ENCODE results near the gene MRPS11.
A peak's percentile ranks its signal among the peaks of the same experiment; 100 is the strongest.
"Not testable (repeated sequence)": the region's sequence is repeated elsewhere in the genome, so short reads cannot be mapped to it uniquely, and the experiment has no call there.

Gene MRPS11

DNA sequence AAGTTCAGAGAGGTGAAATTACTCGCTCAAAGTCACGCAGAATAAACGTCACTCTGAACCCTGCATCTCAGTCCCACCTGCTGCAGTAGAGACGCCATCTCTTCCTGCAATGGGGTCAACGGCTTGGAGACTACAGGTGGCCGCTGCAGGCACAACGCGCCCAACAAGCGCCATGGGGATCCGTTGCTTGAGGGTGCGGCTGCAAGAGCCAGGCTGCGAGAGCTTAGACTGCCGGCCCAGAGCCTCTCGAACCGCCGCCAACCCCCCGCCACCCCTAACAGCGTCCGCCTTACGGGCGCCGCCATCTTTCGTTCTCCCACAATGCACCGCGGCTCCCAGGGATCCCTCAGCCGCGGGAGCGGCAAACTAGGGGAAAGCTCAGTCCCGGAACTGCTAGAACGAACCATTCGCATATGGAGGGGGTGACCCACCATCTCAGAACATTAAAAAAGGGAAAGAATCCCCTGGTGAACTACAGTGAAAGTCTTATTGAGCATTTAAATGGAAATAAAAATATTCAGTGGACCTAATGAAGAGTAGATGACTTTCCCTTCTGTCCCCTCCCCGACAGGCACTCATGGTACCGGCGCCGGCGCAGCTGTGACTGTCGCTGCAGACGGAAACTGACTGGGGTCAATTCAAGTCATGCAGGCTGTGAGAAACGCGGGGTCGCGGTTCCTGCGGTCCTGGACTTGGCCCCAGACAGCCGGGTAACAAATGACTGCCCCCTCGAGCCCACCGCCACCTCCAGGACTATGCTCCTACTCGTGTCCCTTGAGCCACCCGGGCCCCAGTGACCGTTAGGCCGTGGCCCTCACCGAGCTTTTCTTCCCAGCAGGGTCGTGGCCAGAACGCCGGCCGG, at the start of gene MRPS11, which contains the start of gene MRPL46:
TSS of gene MRPS11 (plus strand) at position 636 of the 862 bp plus-strand sequence. CDS start at position 646, 10 bp downstream.
TSS of gene MRPL46 (minus strand) at position 316 of the 862 bp plus-strand sequence. CDS start at position 305, 11 bp downstream.
- peak; percentile 72 to 82 for DNase-seq (ENCODE audit: low read depth in 2 of 2)

DNA sequence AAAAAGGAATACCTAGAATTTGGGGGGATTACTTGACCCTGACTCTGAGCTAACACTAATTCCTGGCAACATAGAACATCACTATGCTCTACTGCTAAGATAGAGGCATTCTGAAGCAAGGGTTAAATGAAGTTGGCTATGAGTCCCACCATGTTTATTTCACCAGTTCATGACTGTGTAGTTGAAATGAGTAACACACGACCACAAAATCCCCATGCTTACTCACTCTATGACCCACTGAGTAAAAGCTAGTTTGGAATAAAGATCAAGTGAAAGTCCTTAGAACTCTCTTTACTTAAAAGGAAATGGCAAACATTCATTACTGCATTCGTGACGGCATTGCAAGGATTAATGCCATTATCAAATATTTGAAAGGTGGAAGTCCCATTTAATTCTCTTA, 47.7 kb upstream of the MRPS11 start:
- DNase-seq (ENCODE audit: low read depth in 2 of 2): no peak

GRCh38 chr15:88423331-88423730, 44.2 kb upstream of the MRPS11 start:
- DNase-seq (ENCODE audit: low read depth in 2 of 2): no peak

GRCh38 chr15:88426304-88426703, 41.2 kb upstream of the MRPS11 start:
- DNase-seq (ENCODE audit: low read depth in 2 of 2): no peak

GRCh38 chr15:88428053-88428452, 39.5 kb upstream of the MRPS11 start:
- no peak for DNase-seq (ENCODE audit: low read depth in 2 of 2)

DNA sequence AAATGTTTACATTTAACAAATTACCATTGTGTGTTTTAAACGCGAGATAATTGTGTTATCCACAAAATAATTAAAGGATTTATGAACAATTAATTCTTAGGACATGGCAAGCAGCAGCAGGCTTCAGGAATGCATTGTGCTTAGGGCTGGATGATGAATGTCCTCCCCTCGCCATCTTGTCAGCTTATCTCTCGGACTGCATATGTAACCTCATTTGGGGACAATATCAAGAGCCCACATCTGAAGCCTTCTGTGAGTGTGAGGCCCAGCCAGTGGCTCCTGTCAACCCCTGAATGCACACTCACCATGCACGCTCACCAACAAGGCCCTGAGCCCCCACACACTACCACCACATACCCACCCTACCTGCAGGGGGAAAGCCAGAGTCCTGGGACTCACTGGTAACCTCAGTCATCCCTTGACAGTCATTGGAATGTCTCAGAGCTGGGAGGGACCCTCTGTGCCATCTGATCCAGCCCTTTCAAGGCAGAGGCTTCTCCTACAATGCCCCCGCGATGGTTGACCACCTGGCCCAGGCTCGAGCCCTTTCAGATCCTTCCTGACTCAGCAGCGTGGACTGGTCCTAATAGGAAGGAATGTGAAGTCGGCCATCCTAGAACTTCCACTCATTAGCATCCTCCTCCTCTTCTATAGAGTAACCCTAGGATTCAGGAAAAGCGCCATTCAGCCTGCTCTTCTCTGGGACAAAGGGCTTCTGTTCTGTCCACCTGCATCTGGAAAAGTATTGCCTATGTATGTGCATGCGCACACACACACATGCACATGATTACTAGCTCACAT, 38.5 kb upstream of the MRPS11 start:
- no peak for DNase-seq (ENCODE audit: low read depth in 2 of 2)

DNA sequence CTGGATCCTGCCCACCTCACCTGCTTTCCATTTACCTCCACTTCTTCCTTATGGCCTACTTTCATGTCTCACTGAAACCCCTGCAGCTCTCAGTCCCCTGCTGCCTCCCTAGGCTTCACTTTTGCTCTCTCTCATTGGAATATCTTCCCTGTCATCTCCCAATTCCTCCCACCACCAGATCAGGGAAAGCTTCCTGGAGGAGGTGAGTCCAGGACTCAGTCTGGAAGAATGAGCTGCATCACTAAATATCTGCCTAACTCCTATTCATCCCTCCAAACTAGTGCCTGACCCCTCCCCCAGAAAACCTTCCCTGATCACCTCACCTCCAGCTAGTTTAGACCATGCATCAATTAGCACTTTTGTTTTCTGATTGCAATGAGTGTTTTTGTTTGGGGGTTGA, 37.5 kb upstream of the MRPS11 start:
- DNase-seq (ENCODE audit: low read depth in 2 of 2): no peak

DNA sequence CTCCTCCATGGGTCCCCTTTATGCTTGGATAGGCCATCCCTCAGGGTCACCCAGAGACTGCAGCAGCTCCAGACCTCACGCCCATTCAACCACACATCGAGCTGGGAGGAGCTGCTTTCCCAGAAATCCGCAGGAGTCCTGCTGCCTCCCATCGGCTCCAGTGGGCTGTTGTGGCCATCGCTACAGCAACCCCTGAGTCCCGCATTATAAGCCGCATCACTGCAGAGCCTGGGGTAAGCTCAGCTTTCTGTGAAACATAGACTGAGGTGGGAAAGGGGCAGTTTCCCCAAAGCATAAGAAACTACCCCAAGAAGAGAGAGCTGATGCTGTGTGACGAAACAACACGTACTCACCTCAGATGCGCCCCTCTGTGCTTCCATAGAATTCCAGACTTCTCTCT, 36.1 kb upstream of the MRPS11 start:
- no peak for DNase-seq (ENCODE audit: low read depth in 2 of 2)

- no peak for DNase-seq (ENCODE audit: low read depth in 2 of 2)
Observed at GRCh38 chr15:88433046-88433685, 34.3 kb upstream of the MRPS11 start.

- DNase-seq (ENCODE audit: low read depth in 2 of 2): not testable (repeated sequence)
Observed at GRCh38 chr15:88434106-88434505, 33.4 kb upstream of the MRPS11 start.

DNA sequence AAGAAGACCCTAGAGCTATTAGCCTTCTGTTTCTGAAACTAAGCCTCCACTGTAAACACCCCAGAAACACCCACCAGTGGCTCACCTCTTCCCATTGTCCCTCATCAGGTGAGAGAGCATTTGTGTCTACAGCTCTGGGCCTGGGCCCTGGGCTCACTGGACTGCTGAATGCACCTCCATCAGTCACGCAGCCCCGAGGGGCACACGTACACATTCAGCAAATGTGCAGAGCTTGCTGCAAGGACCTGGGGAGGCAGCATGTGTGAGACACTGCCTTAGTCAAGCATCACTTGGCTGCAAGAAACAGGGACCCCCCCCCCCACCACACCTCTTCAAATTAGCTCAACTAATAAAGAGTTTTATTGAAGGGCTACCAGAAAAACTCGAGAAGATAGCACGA, 29.3 kb upstream of the MRPS11 start:
- DNase-seq (ENCODE audit: low read depth in 2 of 2): no peak

DNA sequence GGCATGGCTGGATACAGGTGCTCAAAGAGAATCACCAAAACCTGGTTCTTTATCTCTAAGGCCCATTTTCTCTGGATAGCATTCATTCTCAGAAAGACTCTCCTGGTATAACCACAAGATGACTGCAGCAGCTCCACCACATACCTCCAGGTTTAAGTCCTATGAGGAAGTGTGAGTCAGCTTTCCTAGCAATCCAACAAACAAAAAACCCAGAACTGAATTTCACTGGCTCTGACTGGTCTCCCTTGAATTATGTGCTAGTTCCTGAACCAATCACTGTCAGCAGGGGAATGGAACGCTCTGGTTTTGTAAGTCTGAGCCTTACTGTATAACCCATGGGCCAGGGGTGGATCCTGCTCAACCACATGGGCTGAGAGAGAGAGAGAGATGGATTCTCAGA, 27.5 kb upstream of the MRPS11 start:
- DNase-seq (ENCODE audit: low read depth in 2 of 2): no peak

GRCh38 chr15:88441076-88441730, 26.3 kb upstream of the MRPS11 start:
- no peak for DNase-seq (ENCODE audit: low read depth in 2 of 2)

DNA sequence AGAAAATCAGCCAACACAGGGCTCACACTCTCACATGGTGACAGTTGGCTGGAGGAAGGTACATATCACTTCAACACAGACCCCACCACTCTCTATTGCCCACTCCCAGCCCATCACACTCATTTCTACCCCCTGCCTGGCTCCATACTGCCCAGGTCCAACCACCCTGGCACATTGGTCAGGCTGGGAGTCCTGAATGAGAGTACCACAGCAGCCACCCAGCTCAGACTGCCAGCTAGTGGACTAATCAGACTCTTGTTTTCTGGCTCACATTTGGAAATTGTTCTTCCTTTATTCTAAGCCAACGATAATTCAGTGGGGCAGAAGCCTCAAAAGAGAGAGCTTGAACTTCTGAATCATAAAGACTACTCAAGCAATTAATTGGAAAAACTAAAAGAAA, 20.3 kb upstream of the MRPS11 start:
- no peak for DNase-seq (ENCODE audit: low read depth in 2 of 2)

GRCh38 chr15:88447741-88448140, 19.8 kb upstream of the MRPS11 start:
- DNase-seq (ENCODE audit: low read depth in 2 of 2): no peak

GRCh38 chr15:88448991-88449461, 18.5 kb upstream of the MRPS11 start:
- no peak for DNase-seq (ENCODE audit: low read depth in 2 of 2)

- DNase-seq (ENCODE audit: low read depth in 2 of 2): no peak
Observed at GRCh38 chr15:88449581-88449980, 17.9 kb upstream of the MRPS11 start.

DNA sequence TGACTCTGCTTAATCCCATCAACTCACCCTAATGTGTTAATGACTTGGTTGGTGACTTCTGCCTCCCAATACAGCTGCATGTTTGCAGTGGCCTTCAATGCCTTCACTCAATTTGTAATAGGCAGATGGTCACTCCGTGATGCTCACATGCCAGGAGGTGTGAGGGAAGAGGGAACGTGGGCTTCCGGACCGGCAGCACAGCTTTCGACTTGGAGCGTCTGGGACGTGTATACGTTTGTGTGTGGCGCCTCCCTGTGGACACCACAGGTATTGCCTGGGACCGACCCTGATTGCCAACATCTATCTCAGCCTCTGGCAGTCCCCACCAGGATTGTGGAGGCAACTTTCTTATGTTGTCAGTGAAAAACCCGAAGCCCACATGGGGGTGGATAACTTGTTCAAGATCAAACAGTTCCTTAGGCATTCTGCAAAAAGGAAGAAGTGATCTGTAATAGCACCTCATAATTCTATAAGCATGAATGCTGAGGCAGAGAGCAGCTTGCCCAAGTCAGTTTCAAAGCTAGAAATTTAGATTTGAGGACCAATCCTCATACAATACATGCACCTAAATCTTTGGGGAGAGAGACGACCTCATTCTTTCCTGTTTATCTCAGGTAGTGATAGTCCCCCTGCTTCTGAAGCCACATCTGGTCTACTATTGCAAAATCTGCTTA, 17.2 kb upstream of the MRPS11 start:
- no peak for DNase-seq (ENCODE audit: low read depth in 2 of 2)

- no peak for DNase-seq (ENCODE audit: low read depth in 2 of 2)
Observed at GRCh38 chr15:88453651-88454050, 13.9 kb upstream of the MRPS11 start.

- no peak for DNase-seq (ENCODE audit: low read depth in 2 of 2)
Observed at GRCh38 chr15:88454236-88454635, 13.3 kb upstream of the MRPS11 start.

All from stimulated activated CD8-positive, alpha-beta memory T cell treated with anti-CD3 and anti-CD28 coated beads, Interleukin-15, amount 100 ng/mL, for 4 hours (primary cell).